GM10266 (cell line): ENCODE data around the gene SRSF9.

Experiments
- DNase-seq: peaks from one replicate; pipeline ENCODE4 v3.0.0; 2012; ENCODE audit errors: extremely low spot score
- TF ChIP-seq, protein P1 (sequence below): IDR thresholded peaks from 2 replicates; pipeline ENCODE4 v1.5.1; 2012; ENCODE audit warnings: mild to moderate bottlenecking, low read depth; ENCODE audit not compliant: control insufficient read depth, insufficient read depth; ENCODE audit errors: missing control alignments

Gene SRSF9

DNA sequence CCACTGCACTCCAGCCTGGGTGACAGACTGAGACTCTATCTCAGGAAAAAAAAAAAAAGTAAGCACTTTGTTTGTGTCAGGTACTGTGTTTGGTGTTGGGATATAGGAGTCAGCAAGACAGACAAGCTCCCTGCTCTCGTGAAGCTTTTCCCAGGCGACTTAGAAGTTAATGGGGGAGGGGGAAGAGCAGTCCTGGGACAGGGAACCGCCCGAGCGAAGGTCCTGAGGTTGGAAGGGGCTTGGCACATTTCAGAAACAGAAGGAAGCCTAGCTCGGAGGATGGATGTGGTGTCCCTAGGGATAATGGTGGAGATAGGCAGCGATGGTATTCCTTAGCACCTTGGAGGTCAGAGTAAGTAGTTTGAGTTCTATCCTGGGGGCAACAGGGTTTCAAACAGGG, 40.2 kb downstream of the SRSF9 start:
- DNase-seq: no peak
- TF ChIP-seq, protein P1, sequence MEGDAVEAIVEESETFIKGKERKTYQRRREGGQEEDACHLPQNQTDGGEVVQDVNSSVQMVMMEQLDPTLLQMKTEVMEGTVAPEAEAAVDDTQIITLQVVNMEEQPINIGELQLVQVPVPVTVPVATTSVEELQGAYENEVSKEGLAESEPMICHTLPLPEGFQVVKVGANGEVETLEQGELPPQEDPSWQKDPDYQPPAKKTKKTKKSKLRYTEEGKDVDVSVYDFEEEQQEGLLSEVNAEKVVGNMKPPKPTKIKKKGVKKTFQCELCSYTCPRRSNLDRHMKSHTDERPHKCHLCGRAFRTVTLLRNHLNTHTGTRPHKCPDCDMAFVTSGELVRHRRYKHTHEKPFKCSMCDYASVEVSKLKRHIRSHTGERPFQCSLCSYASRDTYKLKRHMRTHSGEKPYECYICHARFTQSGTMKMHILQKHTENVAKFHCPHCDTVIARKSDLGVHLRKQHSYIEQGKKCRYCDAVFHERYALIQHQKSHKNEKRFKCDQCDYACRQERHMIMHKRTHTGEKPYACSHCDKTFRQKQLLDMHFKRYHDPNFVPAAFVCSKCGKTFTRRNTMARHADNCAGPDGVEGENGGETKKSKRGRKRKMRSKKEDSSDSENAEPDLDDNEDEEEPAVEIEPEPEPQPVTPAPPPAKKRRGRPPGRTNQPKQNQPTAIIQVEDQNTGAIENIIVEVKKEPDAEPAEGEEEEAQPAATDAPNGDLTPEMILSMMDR: no peak

DNA sequence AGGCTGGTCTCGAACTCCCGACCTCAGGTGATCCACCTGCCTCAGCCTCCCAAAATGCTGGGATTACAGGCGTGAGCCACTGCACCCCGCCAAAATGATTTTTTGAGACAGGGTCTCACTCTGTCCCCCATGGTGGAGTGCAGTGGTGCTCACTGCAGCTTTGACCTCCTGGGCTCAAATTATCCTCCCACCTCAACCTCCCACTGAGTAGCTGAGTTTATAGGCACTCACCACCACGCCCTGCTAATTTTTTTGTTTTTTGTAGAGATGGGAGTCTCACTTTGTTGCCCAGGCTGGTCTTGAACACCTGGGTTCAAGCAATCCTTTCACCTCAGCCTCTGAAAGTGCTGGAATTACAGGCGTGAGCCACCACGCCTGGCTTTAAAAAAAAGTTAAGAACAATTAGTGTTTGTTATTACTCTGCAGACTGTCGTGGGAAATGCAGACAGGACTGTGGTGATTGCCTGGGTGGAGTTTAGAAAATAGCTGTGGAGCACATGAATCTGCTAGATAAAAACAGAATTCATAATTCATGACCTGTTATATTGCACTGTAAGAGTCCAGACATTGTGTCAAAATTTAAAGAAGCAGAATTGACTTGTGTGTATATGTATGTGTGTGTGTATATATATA, 40.8 kb downstream of the SRSF9 start:
- DNase-seq: no peak
- TF ChIP-seq, protein P1: no peak

DNA sequence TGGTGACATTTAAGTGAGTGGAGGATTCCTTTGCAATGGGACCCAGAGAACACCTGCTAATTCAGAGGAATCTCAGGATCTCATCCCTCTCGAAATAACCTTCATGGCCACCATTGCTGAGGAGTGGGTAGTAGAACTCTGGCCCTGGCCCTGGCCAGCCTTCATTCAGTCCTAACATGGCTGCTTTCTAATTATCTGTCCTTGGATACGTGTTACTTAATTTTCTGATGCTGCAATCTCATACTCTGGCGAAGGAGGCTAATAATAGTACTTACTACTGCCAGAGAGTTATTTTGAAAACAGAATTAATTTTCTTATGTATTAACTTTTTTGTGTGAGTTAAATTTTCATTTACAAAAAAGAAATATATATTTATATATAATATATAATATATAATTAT, 43.8 kb downstream of the SRSF9 start:
- no peak for DNase-seq
- TF ChIP-seq, protein P1: no peak

DNA sequence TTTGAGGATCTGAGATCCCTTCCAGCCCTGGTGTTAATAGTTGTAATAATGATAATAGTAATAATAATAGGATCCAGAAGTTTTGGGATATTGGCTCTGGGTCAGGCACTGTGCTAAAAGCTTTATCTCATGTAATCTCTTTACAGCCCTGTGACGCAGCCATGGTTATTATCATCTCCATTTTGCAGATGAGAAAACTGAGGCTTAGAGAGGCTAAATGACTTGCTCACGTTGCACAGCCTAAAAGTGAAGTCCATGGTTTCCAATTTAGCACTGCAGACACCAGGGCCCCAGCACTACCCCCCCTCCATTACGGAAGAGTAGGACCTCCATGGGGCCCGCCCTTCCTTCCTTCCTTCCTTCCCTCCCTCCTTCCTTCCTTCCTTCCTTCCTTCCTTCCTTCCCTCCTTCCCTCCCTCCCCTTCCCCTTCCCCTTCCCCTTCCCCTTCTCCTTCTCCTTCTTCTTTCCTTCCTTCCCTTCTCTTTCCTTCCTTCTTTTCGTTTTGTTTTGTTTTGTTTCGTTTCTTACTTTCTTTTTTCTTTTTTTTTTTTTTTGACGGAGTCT, 46.6 kb downstream of the SRSF9 start:
- DNase-seq: no peak
- TF ChIP-seq, protein P1: no peak

DNA sequence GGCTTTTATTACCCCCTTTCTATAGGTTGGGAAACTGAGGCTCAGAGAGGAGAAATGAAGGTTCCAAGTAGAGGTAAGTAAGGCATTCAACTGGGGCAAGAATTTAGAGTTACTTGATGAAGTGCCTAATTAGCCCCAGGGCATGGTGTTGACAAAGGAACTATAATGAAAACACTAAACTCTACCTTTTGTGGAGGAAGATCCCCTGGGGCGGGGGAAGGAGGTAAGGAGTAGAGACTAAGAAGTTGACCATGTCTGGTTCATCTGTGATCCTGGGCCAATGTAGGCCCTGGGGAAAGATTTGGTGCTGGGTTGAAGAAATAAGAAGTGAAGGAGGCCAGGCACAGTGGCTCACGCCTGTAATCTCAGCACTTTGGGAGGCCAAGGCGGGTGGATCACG, 47.8 kb downstream of the SRSF9 start:
- TF ChIP-seq, protein P1: no peak
- DNase-seq: no peak

DNA sequence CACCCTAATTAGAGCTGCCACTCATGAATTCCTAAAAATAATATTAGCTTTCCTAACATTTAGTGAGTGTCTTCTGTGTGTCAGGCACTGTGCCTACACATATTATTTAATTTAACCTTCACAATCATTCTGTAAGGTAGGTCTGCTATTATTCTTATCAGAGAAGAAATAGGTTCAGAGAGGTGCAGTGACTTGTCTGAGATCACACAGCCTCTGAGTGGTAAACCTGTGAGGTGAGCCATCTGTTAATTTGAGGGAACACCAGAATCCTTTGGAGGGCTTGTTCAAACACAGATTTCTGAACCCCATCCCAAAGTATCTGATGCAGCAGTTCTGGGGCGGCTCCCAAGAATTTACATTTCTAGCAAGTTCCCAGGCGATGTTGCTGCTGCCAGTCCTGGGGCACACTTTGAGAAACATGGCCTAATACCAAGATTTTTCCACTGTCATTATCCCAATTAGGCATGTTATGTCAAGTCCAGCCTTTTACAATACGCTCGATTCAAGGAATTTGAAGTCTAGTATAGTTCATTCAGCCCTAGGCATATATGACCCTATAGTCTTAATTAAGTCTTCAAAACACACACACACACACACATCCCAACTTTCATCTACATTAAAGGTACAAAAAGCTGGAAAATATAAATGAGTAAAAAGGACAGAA, 51.5 kb downstream of the SRSF9 start:
- no peak for DNase-seq
- TF ChIP-seq, protein P1: no peak

DNA sequence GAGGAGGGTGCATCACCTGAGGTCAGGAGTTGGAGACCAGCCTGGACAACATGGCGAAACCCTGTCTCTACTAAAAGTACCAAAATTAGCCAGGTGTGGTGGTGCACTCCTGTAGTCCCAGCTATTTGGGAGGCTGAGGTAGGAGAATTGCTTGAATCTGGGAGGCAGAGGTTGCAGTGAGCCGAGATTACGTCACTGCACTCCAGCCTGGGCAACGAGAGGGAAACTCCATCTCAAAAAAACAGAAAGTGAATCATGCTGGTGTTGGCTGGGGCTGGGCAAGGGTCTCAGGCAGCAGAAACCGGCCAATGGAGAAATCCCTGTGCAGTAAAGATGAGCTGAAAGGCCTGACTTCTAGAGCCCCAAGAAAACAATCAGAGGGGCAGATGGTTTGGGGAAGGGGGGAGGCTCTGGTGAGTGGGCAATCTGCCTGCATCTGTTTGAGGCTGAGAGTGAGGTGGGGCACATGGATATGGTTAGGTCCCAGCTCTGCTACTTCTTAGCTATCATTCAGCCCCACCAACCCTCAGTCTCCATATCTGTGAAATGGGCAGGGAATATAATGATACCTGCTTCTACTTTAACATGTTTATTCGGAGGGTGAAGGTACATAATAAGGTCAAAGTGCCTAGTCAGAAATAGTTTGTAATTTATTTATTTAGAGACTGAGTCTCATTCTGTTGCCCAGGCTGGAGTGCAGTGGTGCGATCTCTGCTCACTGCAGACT, 52.9 kb downstream of the SRSF9 start:
- TF ChIP-seq, protein P1: no peak
- no peak for DNase-seq
